ENCODE measurements around the gene EDEM1. TPM values are rescaled to one million over a fixed set of nuclear protein-coding genes. Genes with fewer than 3 reads are reported as not detected.
"Not testable (repeated sequence)": the region's sequence is repeated elsewhere in the genome, so short reads cannot be mapped to it uniquely, and the experiment has no call there.

Gene EDEM1
- total and polyA plus RNA-seq, 8 donors, result 6.0 to 37.9 (median 28.0) TPM

DNA sequence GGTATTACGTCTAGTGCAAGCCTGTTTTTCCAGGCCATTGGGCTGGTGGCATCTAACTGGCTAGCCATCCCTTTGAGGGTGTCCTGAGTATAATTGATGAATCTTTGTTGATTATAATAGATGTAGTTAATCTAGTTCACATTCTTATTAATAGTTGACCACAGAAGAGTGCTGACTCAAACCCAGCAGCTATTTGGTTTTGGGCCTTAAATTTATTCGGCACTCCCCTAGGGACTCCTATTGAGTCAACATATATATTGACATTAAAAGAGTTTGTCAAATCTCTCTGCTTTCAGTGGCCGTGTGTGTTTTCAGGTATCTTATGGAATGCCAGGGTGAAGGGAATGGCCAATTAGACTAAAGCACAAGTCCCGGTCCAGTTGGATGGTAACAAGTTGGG lies 45.7 kb upstream of the EDEM1 start:
- DNase-seq (no peak), FAIRE-seq (no peak), ATAC-seq (no peak)
- no peaks in the 10 kb centered on the region for H3K36me3 ChIP-seq
- H3K4me1 ChIP-seq, result peaks cover 6 to 38% (median 16%) of the 10 kb centered on the region in 3 donors
- WGBS, 2 donors, result 90 to 93% methylated on average over 4 of the region's 4 CpGs
- no peak overlapping the region for H3K4me3 ChIP-seq
- no peaks in the 10 kb centered on the region for H3K9me3 ChIP-seq
- intact Hi-C loops (cut with DNase I), result no loop called here
- H3K27ac ChIP-seq, result no peak overlapping the region
- TF ChIP-seq, protein P1, sequence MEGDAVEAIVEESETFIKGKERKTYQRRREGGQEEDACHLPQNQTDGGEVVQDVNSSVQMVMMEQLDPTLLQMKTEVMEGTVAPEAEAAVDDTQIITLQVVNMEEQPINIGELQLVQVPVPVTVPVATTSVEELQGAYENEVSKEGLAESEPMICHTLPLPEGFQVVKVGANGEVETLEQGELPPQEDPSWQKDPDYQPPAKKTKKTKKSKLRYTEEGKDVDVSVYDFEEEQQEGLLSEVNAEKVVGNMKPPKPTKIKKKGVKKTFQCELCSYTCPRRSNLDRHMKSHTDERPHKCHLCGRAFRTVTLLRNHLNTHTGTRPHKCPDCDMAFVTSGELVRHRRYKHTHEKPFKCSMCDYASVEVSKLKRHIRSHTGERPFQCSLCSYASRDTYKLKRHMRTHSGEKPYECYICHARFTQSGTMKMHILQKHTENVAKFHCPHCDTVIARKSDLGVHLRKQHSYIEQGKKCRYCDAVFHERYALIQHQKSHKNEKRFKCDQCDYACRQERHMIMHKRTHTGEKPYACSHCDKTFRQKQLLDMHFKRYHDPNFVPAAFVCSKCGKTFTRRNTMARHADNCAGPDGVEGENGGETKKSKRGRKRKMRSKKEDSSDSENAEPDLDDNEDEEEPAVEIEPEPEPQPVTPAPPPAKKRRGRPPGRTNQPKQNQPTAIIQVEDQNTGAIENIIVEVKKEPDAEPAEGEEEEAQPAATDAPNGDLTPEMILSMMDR (IDR thresholded peaks at IDR 0.05), result no peak
- no peaks in the 10 kb centered on the region for H3K27me3 ChIP-seq

DNA sequence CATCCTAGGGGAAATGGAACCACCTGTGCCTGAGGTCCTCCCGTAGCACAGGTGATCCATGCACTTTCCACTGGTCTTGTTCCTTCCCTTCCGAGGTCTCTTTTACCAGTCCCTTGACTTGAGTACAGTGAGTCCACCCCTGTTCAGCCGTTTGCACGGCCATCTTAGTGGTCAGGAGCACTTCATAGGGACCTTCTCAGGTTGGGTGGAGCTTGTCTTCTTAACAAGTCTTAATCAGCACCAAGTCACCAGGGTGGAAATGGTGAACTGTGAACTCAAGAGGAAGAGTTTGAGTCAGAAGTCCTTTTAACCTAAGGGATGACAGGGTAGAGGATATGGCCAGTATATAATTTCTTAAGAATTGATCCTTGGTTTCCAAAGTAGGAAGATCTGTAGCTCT lies 44.0 kb upstream of the EDEM1 start:
- no peak for DNase-seq
- no peaks in the 10 kb centered on the region for H3K9me3 ChIP-seq
- H3K36me3 ChIP-seq, result no peaks in the 10 kb centered on the region
- TF ChIP-seq, protein P1 (IDR thresholded peaks at IDR 0.05), result no peak
- 98 to 99% methylated on average over 4 of the region's 4 CpGs for WGBS, 2 donors
- peaks cover 2 to 24% (median 9%) of the 10 kb centered on the region in 3 donors for H3K4me1 ChIP-seq
- ATAC-seq, result no peak
- no peak overlapping the region for H3K27ac ChIP-seq
- no peak overlapping the region for H3K4me3 ChIP-seq
- no peak for FAIRE-seq
- intact Hi-C loops (cut with DNase I), result no loop called here
- H3K27me3 ChIP-seq, result no peaks in the 10 kb centered on the region

DNA sequence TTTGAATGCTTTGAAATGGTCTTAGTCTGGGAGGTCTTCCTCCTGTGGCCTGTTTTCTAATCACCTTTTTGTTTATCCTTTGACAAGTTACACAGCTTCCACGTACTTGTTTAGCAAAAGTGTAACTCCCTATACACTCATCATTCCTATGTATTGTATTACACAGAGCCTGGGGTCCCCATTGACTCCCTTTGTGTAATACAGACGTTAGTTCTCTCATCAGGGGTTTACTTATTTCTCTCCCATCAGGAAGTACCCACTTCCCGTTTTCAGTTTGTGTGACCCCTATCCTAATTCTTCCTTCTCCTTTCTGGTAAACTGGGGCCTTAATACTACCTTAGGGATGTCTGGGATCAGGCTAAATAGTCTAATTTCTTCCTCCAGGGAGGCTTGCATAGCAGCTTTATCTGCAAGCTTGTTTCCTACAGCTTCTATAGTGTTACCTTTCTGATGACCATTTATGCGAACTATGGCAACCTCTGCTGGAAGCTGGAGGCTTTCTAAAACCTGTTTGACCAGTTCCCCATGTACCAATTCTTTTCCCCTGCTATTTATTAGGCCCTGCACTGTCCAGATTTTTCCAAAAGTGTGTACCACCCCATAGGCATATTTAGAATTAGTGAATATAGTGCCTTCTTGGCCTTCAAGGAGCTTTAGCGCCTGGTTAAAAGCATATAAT lies 43.1 kb upstream of the EDEM1 start:
- no peaks in the 10 kb centered on the region for H3K36me3 ChIP-seq
- H3K27ac ChIP-seq, result no peak overlapping the region
- peaks cover 0 to 14% (median 0%) of the 10 kb centered on the region in 3 donors for H3K4me1 ChIP-seq
- TF ChIP-seq, protein P1 (IDR thresholded peaks at IDR 0.05), result no peak
- ATAC-seq, result peak in 3 of 4 donors; percentile 29 to 52 (median 48)
- H3K27me3 ChIP-seq, result no peaks in the 10 kb centered on the region
- no peaks in the 10 kb centered on the region for H3K9me3 ChIP-seq
- intact Hi-C loops (cut with DNase I), result no loop called here
- no peak for DNase-seq
- 59 to 62% methylated on average over 5 of the region's 5 CpGs for WGBS, 2 donors
- no peak for FAIRE-seq
- H3K4me3 ChIP-seq, result no peak overlapping the region

DNA sequence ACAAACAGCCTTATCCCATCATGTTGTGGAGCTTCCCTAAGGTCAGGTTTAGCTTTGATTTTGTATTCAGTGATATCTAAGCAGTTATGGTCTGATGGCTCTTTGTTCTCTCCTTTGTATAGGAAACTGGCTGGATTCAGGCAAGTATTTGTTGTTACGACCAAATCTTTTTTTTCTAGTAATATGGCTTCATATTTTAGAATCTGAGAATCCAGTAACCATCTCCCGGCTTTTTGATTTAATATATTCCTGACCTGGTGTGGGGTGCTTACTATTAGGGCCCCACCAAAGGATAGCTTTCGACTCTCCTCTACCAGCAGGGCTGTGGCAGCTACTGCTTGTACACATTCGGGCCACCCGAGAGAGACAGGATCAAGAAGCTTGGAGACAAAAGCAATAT lies 42.4 kb upstream of the EDEM1 start:
- no peaks in the 10 kb centered on the region for H3K27me3 ChIP-seq
- WGBS, 2 donors, result 87 to 90% methylated on average over 5 of the region's 5 CpGs
- no peak for FAIRE-seq

DNA sequence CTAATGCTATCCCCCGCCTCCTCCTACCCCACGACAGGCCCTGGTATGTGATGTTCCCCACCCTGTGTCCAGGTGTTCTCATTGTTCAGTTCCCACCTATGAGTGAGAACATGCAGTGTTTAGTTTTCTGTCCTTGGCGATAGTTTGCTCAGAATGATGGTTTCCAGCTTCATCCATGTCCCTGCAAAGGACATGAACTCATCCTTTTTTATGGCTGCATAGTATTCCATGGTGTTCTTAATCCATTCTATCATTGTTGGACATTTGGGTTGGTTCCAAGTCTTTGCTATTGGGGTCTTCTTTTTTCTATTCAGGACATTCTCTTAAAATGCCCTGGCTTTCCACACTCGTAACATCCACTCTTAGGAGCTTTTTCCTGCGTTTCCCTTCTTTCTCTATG lies 40.4 kb upstream of the EDEM1 start:
- H3K27me3 ChIP-seq; H3K36me3 ChIP-seq; DNase-seq; ATAC-seq; H3K4me3 ChIP-seq; H3K9me3 ChIP-seq; H3K27ac ChIP-seq; intact Hi-C loops (cut with DNase I); FAIRE-seq: not testable (repeated sequence)
- 85 to 92% methylated on average over 5 of the region's 5 CpGs for WGBS, 2 donors
- H3K4me1 ChIP-seq, result peaks cover 0 to 12% (median 0%) of the 10 kb centered on the region in 3 donors

More for the DNA sequence above, 42.4 kb upstream of the EDEM1 start:
- H3K4me3 ChIP-seq, result no peak overlapping the region
- H3K4me1 ChIP-seq, result peaks cover 0 to 12% (median 0%) of the 10 kb centered on the region in 3 donors
- H3K9me3 ChIP-seq, result no peaks in the 10 kb centered on the region
- no peak overlapping the region for H3K27ac ChIP-seq
- DNase-seq, result no peak
- no peak for ATAC-seq
- intact Hi-C loops (cut with DNase I), result no loop called here
- H3K36me3 ChIP-seq, result no peaks in the 10 kb centered on the region
- TF ChIP-seq, protein P1 (IDR thresholded peaks at IDR 0.05), result no peak

Measured in pancreas (tissue), 10 donors.